ENCODE data around the gene CYP19A1. TPM values are rescaled to one million over a fixed set of nuclear protein-coding genes. Genes with fewer than 3 reads are reported as not detected.
A peak's percentile ranks its signal among the peaks of the same experiment; 100 is the strongest.

CYP19A1 gene
- total RNA-seq, 1 donor from 2014 or later = not detected

DNA sequence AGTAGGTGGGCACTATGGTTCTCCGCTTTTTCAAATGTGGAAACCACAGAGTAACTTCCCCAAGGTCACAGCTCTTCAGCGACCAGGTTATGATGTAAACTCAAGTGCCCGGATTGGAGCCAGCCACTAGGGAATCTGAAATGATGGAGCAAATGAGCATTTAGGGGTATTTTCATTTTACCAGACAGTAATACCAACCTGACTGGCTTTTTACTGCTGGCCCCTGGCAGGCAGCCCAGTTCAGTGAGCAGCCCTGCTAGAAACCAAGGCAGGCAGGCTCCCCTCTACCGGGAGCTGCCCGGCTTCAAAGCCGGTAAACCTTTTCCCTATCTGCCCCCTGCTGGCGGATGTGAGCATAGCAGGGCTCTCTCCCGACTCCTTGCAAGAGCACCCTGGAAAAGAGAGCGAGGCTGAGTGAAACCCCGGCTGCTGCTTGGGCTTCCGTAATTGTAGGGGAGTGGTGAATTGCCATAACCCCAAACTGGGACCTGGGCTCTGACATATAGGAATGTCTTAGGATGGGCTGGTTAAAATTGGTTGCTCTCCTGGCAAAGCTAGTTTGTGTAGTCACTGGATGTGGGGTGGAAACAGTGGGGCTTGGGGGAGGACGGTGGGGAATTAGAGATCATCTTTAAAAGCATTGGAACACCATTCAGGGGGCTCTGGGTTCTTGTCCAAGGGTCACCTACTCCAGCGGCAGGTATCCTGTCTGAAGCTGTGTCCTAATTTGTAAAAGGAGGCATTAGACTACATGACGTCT lies 145.7 kb downstream of the CYP19A1 start:
- H3K4me1 ChIP-seq = no peaks in the 10 kb centered on the region
- H3K27ac Mint-ChIP-seq = no peak overlapping the region
- no peaks in the 10 kb centered on the region for H3K4me1 Mint-ChIP-seq
- H3K79me2 ChIP-seq (ENCODE audit: low read depth) = no peaks in the 10 kb centered on the region
- no peak overlapping the region for H3K27ac ChIP-seq
- peak; percentile 88 for DNase-seq (ENCODE audit: low spot score)
- no peak overlapping the region for H3K4me3 ChIP-seq
- no peaks in the 10 kb centered on the region for H3K27me3 ChIP-seq
- peaks cover 9% of the 10 kb centered on the region for H3K27me3 Mint-ChIP-seq (ENCODE audit: insufficient read depth, low read depth)
- no peaks in the 10 kb centered on the region for H3K36me3 ChIP-seq
- H3K9ac ChIP-seq = no peak overlapping the region
- no peaks in the 10 kb centered on the region for H3K9me3 ChIP-seq (ENCODE audit: low read depth)
- H2AFZ ChIP-seq (replicated peaks) = no peak overlapping the region
- no peak overlapping the region for H3K4me2 ChIP-seq
- TF ChIP-seq, protein P1, sequence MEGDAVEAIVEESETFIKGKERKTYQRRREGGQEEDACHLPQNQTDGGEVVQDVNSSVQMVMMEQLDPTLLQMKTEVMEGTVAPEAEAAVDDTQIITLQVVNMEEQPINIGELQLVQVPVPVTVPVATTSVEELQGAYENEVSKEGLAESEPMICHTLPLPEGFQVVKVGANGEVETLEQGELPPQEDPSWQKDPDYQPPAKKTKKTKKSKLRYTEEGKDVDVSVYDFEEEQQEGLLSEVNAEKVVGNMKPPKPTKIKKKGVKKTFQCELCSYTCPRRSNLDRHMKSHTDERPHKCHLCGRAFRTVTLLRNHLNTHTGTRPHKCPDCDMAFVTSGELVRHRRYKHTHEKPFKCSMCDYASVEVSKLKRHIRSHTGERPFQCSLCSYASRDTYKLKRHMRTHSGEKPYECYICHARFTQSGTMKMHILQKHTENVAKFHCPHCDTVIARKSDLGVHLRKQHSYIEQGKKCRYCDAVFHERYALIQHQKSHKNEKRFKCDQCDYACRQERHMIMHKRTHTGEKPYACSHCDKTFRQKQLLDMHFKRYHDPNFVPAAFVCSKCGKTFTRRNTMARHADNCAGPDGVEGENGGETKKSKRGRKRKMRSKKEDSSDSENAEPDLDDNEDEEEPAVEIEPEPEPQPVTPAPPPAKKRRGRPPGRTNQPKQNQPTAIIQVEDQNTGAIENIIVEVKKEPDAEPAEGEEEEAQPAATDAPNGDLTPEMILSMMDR (IDR thresholded peaks at IDR 0.05) = peak; percentile 95
- no peak for TF ChIP-seq EZH2phosphoT487 (IDR thresholded peaks at IDR 0.05)
- H3K4me3 Mint-ChIP-seq = no peak overlapping the region
- H3K36me3 Mint-ChIP-seq = no peaks in the 10 kb centered on the region
- no peaks in the 10 kb centered on the region for H4K20me1 ChIP-seq (ENCODE audit: low read depth)
- no peaks in the 10 kb centered on the region for H3K9me3 Mint-ChIP-seq
- no peaks in the 10 kb centered on the region for H3F3A ChIP-seq (ENCODE audit: low read depth)

DNA sequence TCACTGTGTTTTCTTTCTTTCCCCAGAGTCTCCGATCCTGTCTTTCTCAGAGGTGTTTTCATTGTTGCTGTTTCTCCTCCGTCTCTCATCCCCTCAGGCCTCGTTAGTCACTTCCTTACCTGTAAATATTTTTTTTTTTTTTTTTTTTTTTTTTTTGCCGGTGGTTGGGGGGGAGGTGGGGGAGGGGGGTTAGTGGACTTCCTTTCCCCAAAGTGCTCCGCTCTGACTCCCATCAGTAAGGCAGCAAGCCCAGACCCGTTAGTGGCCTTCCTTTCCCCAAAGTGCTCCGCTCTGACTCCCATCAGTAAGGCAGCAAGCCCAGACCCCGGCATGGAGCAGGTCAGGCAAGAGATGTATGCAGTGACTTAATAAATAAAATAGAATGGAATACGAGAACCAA lies 146.6 kb downstream of the CYP19A1 start:
- no peak overlapping the region for H3K27ac Mint-ChIP-seq
- no peaks in the 10 kb centered on the region for H3K4me1 Mint-ChIP-seq
- H2AFZ ChIP-seq (replicated peaks) = no peak overlapping the region
- no peaks in the 10 kb centered on the region for H3K36me3 Mint-ChIP-seq
- H3K9ac ChIP-seq = no peak overlapping the region
- no peaks in the 10 kb centered on the region for H3K9me3 ChIP-seq (ENCODE audit: low read depth)
- H3K27me3 ChIP-seq = no peaks in the 10 kb centered on the region
- no peaks in the 10 kb centered on the region for H3K79me2 ChIP-seq (ENCODE audit: low read depth)
- no peaks in the 10 kb centered on the region for H4K20me1 ChIP-seq (ENCODE audit: low read depth)
- no peaks in the 10 kb centered on the region for H3K4me1 ChIP-seq
- H3F3A ChIP-seq (ENCODE audit: low read depth) = no peaks in the 10 kb centered on the region
- no peak overlapping the region for H3K4me2 ChIP-seq
- peaks cover 9% of the 10 kb centered on the region for H3K27me3 Mint-ChIP-seq (ENCODE audit: insufficient read depth, low read depth)
- H3K4me3 Mint-ChIP-seq = no peak overlapping the region
- no peaks in the 10 kb centered on the region for H3K36me3 ChIP-seq
- H3K27ac ChIP-seq = no peak overlapping the region
- DNase-seq (ENCODE audit: low spot score) = no peak
- H3K9me3 Mint-ChIP-seq = no peaks in the 10 kb centered on the region
- TF ChIP-seq, protein P1 (IDR thresholded peaks at IDR 0.05) = no peak
- no peak for TF ChIP-seq EZH2phosphoT487 (IDR thresholded peaks at IDR 0.05)
- TF ChIP-seq EZH2 (IDR thresholded peaks at IDR 0.05) = no peak
- H3K4me3 ChIP-seq = no peak overlapping the region

DNA sequence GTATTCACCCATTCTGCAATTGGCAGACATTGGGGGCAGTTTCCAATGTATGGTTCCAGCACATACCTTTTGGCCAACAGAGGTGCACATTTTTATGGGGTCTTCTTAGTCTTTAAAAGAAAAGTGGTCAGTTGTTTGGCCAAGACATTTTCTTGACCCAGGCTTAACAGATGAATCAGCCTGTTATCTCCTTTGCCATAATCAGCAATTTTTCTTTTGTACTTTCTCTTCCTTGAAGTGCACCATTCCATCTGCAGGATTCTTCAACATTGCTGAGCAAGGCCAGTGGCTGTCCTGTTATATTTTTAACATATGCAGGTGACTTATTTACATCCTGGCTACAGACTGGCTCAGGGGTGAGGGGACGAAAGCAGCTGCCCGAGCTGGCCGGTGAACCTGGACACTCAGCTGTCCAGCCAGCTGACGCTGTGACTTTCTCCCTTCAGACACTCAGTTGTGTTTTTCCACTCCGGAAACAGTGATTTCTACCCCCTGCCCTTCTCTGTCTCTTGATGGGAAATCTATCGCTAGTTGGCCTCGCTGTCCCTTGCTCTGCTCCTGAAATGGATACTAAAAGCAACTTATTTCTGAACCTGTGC lies 147.2 kb downstream of the CYP19A1 start:
- no peak overlapping the region for H2AFZ ChIP-seq (replicated peaks)
- H3K79me2 ChIP-seq (ENCODE audit: low read depth) = no peaks in the 10 kb centered on the region
- no peak for DNase-seq (ENCODE audit: low spot score)
- no peaks in the 10 kb centered on the region for H3K4me1 ChIP-seq
- no peak overlapping the region for H3K4me2 ChIP-seq
- no peaks in the 10 kb centered on the region for H3K27me3 ChIP-seq
- H3K27me3 Mint-ChIP-seq (ENCODE audit: insufficient read depth, low read depth) = peaks cover 9% of the 10 kb centered on the region
- H3K27ac ChIP-seq = no peak overlapping the region
- no peak overlapping the region for H3K4me3 ChIP-seq
- H3F3A ChIP-seq (ENCODE audit: low read depth) = no peaks in the 10 kb centered on the region
- H3K27ac Mint-ChIP-seq = no peak overlapping the region
- TF ChIP-seq EZH2phosphoT487 (IDR thresholded peaks at IDR 0.05) (no peak), EZH2 (IDR thresholded peaks at IDR 0.05) (no peak)
- TF ChIP-seq, protein P1 (IDR thresholded peaks at IDR 0.05) = no peak
- no peaks in the 10 kb centered on the region for H3K36me3 Mint-ChIP-seq
- no peak overlapping the region for H3K9ac ChIP-seq
- no peaks in the 10 kb centered on the region for H4K20me1 ChIP-seq (ENCODE audit: low read depth)
- H3K4me1 Mint-ChIP-seq = no peaks in the 10 kb centered on the region
- no peaks in the 10 kb centered on the region for H3K36me3 ChIP-seq
- H3K4me3 Mint-ChIP-seq = no peak overlapping the region
- H3K9me3 ChIP-seq (ENCODE audit: low read depth) = no peaks in the 10 kb centered on the region
- H3K9me3 Mint-ChIP-seq = no peaks in the 10 kb centered on the region
